NCI-H2171 treated with DMSO at 0.1 percent for 48 hours (cell line): Measurements from ENCODE around the gene C1GALT1.

ENCODE experiments used
- DNase-seq: peaks from one replicate; lab custom pipeline; 2025; lab: John Stamatoyannopoulos, UW

Gene C1GALT1

GRCh38 chr7:7272294-7272693 lies 90.0 kb downstream of the C1GALT1 start:
- DNase-seq = no peak

- peak; percentile 57 for DNase-seq
Observed at GRCh38 chr7:7274782-7275181, 92.4 kb downstream of the C1GALT1 start.

- peak; percentile 82 for DNase-seq
Observed at GRCh38 chr7:7276161-7276560, 93.8 kb downstream of the C1GALT1 start.

- no peak for DNase-seq
Observed at GRCh38 chr7:7290429-7291122, 108.2 kb downstream of the C1GALT1 start.

GRCh38 chr7:7292085-7292484 lies 109.7 kb downstream of the C1GALT1 start:
- no peak for DNase-seq

- no peak for DNase-seq
Observed at GRCh38 chr7:7292608-7293007, 110.3 kb downstream of the C1GALT1 start.

DNA sequence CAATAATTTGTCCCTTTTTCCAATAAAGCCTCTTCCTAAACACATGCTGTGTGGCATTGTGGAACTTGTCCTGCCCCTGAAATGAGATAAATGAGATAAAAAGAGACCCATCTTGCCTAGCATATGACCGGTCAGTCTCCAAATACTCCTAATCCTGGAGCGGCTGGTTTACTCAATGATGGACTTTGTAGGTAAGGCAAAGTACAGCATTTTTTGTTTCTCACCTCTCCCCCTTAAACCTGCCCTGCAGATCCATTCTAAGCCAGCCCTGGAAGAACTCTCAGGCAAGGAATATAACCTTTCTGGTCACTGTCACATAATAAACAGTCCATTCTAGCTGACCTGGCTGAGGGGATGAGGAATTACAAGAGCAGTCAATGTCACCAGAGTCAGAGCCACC lies 110.7 kb downstream of the C1GALT1 start:
- no peak for DNase-seq

DNA sequence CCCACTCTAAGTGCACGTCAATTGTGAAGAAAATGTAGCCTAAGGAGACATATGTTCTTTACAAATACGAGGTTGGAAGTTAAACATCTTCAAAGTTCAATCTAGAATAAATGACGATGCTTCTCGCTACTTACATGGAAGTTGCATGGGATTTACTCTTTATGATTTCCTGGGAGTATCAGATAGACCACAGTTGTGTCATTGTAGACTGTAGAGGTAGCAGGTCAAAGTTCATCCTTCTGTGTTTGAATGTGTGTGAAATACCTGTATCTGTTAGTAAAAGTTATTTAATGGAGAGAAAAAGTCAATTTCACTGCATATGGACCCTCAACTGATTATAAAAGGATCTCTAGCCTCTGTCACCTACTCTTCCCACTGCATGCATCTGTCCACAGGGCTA lies 112.6 kb downstream of the C1GALT1 start:
- no peak for DNase-seq
